ENCODE data around the gene PHC1. TPM values are rescaled to one million over a fixed set of nuclear protein-coding genes. Genes with fewer than 3 reads are reported as not detected.
A peak's percentile ranks its signal among the peaks of the same experiment; 100 is the strongest.

PHC1 gene
- polyA plus RNA-seq, 3 donors from 2014 or later, result 3.7 to 22.0 (median 7.1) TPM

DNA sequence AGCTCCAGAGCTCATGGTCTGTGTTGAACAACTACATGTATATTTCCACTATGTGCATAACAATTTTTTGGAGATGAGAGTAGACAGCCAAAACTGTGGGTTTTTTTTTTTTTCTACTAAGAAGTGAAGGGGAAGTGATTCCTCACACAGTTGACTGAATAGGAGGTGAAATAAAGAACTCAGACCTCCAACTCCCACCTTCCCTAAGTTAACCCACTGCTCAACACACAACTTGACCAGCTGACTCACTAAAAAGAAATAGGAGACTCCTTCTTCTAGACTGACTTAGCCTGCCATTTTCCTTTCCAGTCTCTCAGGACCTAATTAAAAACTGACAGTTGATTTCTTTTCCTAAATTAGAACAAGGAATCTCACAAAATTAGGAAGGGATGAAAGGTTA lies 33.4 kb downstream of the PHC1 start:
- Mint-ChIP-seq H3K9me3 (no peaks in the 10 kb centered on the region), H3K27me3 (ENCODE audit: low read depth in 3 of 3) (peaks cover 0 to 16% (median 2%) of the 10 kb centered on the region in 3 donors), H3K36me3 (peaks cover 0 to 17% (median 12%) of the 10 kb centered on the region in 3 donors), H3K4me1 (peaks cover 48 to 68% of the 10 kb centered on the region in 2 donors), H3K27ac (peak overlapping the region; percentile 38 to 98 (median 90)), H3K4me3 (peak overlapping the region in 4 of 5 donors; percentile 2 to 97 (median 36))
- no peak for DNase-seq

- peak overlapping the region; percentile 89 to 97 (median 92) for H3K4me3 Mint-ChIP-seq
- peaks cover 0 to 3% (median 0%) of the 10 kb centered on the region in 6 donors for H3K9me3 Mint-ChIP-seq
- H3K27me3 Mint-ChIP-seq (ENCODE audit: low read depth in 3 of 3), result peaks cover 0 to 18% (median 2%) of the 10 kb centered on the region in 3 donors
- peaks cover 59 to 72% of the 10 kb centered on the region in 2 donors for H3K4me1 Mint-ChIP-seq
- peak; percentile 15 to 24 (median 18) for DNase-seq
- peaks cover 4 to 9% (median 8%) of the 10 kb centered on the region in 3 donors for H3K36me3 Mint-ChIP-seq
- H3K27ac Mint-ChIP-seq, result peak overlapping the region; percentile 88 to 98 (median 92)
These were observed 34.5 kb downstream of the PHC1 start for GRCh38 chr12:8948701-8949341.

GRCh38 chr12:8949342-8950220 lies 35.3 kb downstream of the PHC1 start, which contains the start of gene M6PR:
TSS of gene M6PR (minus strand) at chr12:8949645. CDS start at chr12:8946404, 3,241 bp downstream.
- Mint-ChIP-seq H3K4me1 (peaks cover 67 to 78% of the 10 kb centered on the region in 2 donors), H3K27me3 (ENCODE audit: low read depth in 3 of 3) (peaks cover 0 to 18% (median 2%) of the 10 kb centered on the region in 3 donors), H3K36me3 (peaks cover 4 to 8% (median 5%) of the 10 kb centered on the region in 3 donors), H3K4me3 (peak within 1 kb of the TSS; percentile 89 to 97 (median 92)), H3K27ac (peak within 1 kb of the TSS; percentile 88 to 98 (median 92)), H3K9me3 (peaks cover 0 to 5% (median 0%) of the 10 kb centered on the region in 6 donors)
- peak; percentile 87 to 90 (median 88) for DNase-seq

- Mint-ChIP-seq H3K4me1 (peaks cover 73 to 82% of the 10 kb centered on the region in 2 donors), H3K4me3 (peak overlapping the region; percentile 89 to 97 (median 92)), H3K27ac (peak overlapping the region; percentile 88 to 98 (median 92)), H3K36me3 (peaks cover 3 to 8% (median 4%) of the 10 kb centered on the region in 3 donors), H3K27me3 (ENCODE audit: low read depth in 3 of 3) (peaks cover 0 to 18% (median 2%) of the 10 kb centered on the region in 3 donors), H3K9me3 (peaks cover 0 to 5% (median 0%) of the 10 kb centered on the region in 6 donors)
- no peak for DNase-seq
These were observed 35.9 kb downstream of the PHC1 start for GRCh38 chr12:8950221-8950527.

DNA sequence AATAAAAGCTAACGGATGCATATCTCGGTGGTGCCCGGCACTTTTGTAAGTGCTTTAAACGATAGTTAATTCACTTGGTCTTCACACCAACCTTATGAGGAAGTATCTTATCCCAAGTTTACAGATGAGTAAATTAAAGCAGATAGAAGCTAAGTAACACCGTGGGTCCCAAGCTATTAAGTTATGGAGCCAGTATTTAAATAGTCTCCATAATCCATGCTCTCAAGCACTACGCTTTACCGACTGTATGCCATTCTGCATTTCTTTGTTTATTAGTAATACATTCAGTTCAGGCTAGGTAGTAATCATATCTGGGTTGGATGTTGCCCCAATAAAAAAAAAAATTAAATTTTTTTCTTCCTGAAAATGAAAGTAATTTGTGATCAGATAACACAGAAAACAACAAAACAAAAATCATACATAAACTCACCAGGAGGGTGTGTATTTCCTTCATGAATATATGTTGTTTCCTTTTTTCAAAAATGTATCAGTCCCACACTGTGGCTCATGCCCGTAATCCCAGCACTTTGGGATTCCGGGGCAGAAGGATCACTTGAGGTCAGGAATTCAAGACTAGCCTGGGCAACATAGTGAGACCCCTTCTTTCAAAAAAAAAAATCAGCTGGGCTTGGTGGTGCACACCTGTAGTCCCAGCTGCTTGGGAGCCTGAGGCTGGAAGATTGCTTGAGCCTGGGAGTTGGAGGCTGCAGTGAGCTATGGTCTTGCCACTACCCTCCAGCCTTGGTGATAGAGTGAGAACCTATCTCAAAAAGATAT lies 36.6 kb downstream of the PHC1 start:
- H3K27me3 Mint-ChIP-seq (ENCODE audit: low read depth in 3 of 3), result peaks cover 0 to 18% (median 2%) of the 10 kb centered on the region in 3 donors
- H3K9me3 Mint-ChIP-seq, result peaks cover 0 to 5% (median 0%) of the 10 kb centered on the region in 6 donors
- peak; percentile 45 to 62 (median 49) for DNase-seq
- peak overlapping the region; percentile 89 to 97 (median 92) for H3K4me3 Mint-ChIP-seq
- H3K4me1 Mint-ChIP-seq, result peaks cover 79 to 88% of the 10 kb centered on the region in 2 donors
- H3K27ac Mint-ChIP-seq, result peak overlapping the region; percentile 88 to 98 (median 92)
- H3K36me3 Mint-ChIP-seq, result peaks cover 0 to 5% (median 4%) of the 10 kb centered on the region in 3 donors

GRCh38 chr12:8951744-8952143 lies 37.4 kb downstream of the PHC1 start:
- H3K4me1 Mint-ChIP-seq, result peaks cover 81 to 87% of the 10 kb centered on the region in 2 donors
- H3K27me3 Mint-ChIP-seq (ENCODE audit: low read depth in 3 of 3), result peaks cover 0 to 18% (median 2%) of the 10 kb centered on the region in 3 donors
- peak overlapping the region; percentile 89 to 98 (median 92) for H3K27ac Mint-ChIP-seq
- peaks cover 0 to 4% (median 0%) of the 10 kb centered on the region in 3 donors for H3K36me3 Mint-ChIP-seq
- H3K4me3 Mint-ChIP-seq, result peak overlapping the region; percentile 89 to 97 (median 92)
- DNase-seq, result peak; percentile 64 to 68 (median 65)
- peaks cover 0 to 5% (median 0%) of the 10 kb centered on the region in 6 donors for H3K9me3 Mint-ChIP-seq

DNA sequence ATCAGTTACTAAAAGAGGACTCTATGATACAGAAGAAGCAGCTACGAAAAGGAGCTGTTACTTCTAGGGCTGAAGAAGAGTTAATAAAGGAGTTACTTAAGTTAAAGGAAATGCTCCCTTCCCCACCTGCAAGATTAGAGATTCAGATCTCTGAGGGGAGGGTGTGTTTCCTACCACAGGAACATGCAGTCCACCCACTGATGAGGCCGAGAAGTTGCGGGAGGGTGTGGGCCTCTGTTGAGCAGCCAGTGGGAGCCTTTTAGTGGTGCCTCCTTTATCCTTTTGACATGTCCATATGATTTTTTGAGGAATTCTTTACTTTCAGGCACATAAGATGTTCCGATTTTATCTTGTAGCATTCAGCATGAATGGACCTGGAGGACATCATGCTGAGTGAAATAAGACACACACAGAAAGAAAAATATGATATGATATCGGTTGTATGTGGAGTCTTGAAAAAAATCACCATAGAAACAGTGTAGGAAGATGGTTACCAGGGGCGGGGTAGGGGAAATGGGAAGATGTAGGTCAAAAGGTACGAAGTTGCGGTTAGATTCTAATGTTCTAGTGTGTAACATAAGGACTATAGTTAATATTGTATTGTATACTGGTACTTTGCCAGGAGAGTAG lies 39.6 kb downstream of the PHC1 start:
- DNase-seq, result peak; percentile 55 to 68 (median 63)
- peaks cover 0 to 16% (median 2%) of the 10 kb centered on the region in 3 donors for H3K27me3 Mint-ChIP-seq (ENCODE audit: low read depth in 3 of 3)

GRCh38 chr12:8956073-8956472 lies 41.8 kb downstream of the PHC1 start:
- DNase-seq, result no peak
- Mint-ChIP-seq H3K4me3 (peak overlapping the region in 2 of 5 donors; percentile 23 to 36), H3K9me3 (peaks cover 0 to 5% (median 0%) of the 10 kb centered on the region in 6 donors), H3K4me1 (peaks cover 86 to 97% of the 10 kb centered on the region in 2 donors), H3K27me3 (ENCODE audit: low read depth in 3 of 3) (peaks cover 0 to 7% (median 2%) of the 10 kb centered on the region in 3 donors), H3K36me3 (peaks cover 10 to 22% (median 18%) of the 10 kb centered on the region in 3 donors), H3K27ac (peak overlapping the region; percentile 10 to 92 (median 60))

More for the DNA sequence above, 39.6 kb downstream of the PHC1 start:
- H3K4me3 Mint-ChIP-seq, result peak overlapping the region; percentile 66 to 97 (median 91)
- peaks cover 0 to 5% (median 0%) of the 10 kb centered on the region in 6 donors for H3K9me3 Mint-ChIP-seq
- H3K27ac Mint-ChIP-seq, result peak overlapping the region; percentile 89 to 98 (median 92)
- H3K36me3 Mint-ChIP-seq, result peaks cover 0 to 11% (median 2%) of the 10 kb centered on the region in 3 donors
- H3K4me1 Mint-ChIP-seq, result peaks cover 81 to 87% of the 10 kb centered on the region in 2 donors

- peaks cover 81 to 90% of the 10 kb centered on the region in 2 donors for H3K4me1 Mint-ChIP-seq
These were observed 42.5 kb downstream of the PHC1 start for GRCh38 chr12:8956772-8957171.

GRCh38 chr12:8957561-8957960 lies 43.3 kb downstream of the PHC1 start:
- H3K4me3 Mint-ChIP-seq, result peak overlapping the region in 3 of 5 donors; percentile 18 to 29 (median 22)
- H3K4me1 Mint-ChIP-seq, result peaks cover 75 to 90% of the 10 kb centered on the region in 2 donors
- H3K27ac Mint-ChIP-seq, result peak overlapping the region; percentile 34 to 93 (median 82)
- H3K36me3 Mint-ChIP-seq, result peaks cover 15 to 29% (median 26%) of the 10 kb centered on the region in 3 donors
- DNase-seq, result no peak
- H3K27me3 Mint-ChIP-seq (ENCODE audit: low read depth in 3 of 3), result peaks cover 0 to 2% (median 2%) of the 10 kb centered on the region in 3 donors
- H3K9me3 Mint-ChIP-seq, result peaks cover 0 to 5% (median 0%) of the 10 kb centered on the region in 6 donors

More at GRCh38 chr12:8956772-8957171, 42.5 kb downstream of the PHC1 start:
- no peak for DNase-seq
- H3K36me3 Mint-ChIP-seq, result peaks cover 10 to 22% (median 22%) of the 10 kb centered on the region in 3 donors
- H3K4me3 Mint-ChIP-seq, result peak overlapping the region in 4 of 5 donors; percentile 17 to 56 (median 26)
- H3K27me3 Mint-ChIP-seq (ENCODE audit: low read depth in 3 of 3), result peaks cover 0 to 2% (median 2%) of the 10 kb centered on the region in 3 donors
- peak overlapping the region; percentile 34 to 93 (median 82) for H3K27ac Mint-ChIP-seq
- H3K9me3 Mint-ChIP-seq, result peaks cover 0 to 5% (median 0%) of the 10 kb centered on the region in 6 donors

DNA sequence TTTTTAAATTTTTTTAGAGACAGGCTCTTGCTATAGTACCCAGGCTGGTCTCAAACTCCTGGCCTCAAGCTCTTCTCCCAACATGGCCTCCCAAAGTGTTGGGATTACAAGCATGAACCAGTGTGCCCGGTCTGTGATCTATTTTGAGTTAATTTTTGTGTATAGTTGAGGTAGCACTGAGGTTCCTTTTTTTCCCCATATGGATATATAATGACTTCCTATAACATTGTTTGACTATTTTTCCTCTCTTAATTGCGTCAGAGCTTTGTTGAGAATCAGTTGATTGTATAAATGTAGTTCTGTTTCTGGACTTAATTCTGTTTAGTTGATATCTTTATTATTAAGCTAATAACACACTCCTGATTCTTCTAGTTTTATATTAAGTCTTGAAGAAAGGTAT lies 43.8 kb downstream of the PHC1 start:
- H3K9me3 Mint-ChIP-seq, result peaks cover 0 to 5% (median 0%) of the 10 kb centered on the region in 6 donors
- peaks cover 0 to 2% (median 2%) of the 10 kb centered on the region in 3 donors for H3K27me3 Mint-ChIP-seq (ENCODE audit: low read depth in 3 of 3)
- no peak overlapping the region for H3K4me3 Mint-ChIP-seq
- peaks cover 70 to 90% of the 10 kb centered on the region in 2 donors for H3K4me1 Mint-ChIP-seq
- H3K27ac Mint-ChIP-seq, result peak overlapping the region in 5 of 6 donors; percentile 0 to 72 (median 40)
- peaks cover 15 to 32% (median 23%) of the 10 kb centered on the region in 3 donors for H3K36me3 Mint-ChIP-seq
- no peak for DNase-seq

GRCh38 chr12:8960176-8960575 lies 45.9 kb downstream of the PHC1 start:
- H3K9me3 Mint-ChIP-seq, result peaks cover 0 to 9% (median 1%) of the 10 kb centered on the region in 6 donors
- peaks cover 15 to 43% (median 29%) of the 10 kb centered on the region in 3 donors for H3K36me3 Mint-ChIP-seq
- peak overlapping the region in 5 of 6 donors; percentile 1 to 79 (median 24) for H3K27ac Mint-ChIP-seq
- peaks cover 60 to 90% of the 10 kb centered on the region in 2 donors for H3K4me1 Mint-ChIP-seq
- DNase-seq, result no peak
- peaks cover 0 to 2% (median 0%) of the 10 kb centered on the region in 3 donors for H3K27me3 Mint-ChIP-seq (ENCODE audit: low read depth in 3 of 3)
- H3K4me3 Mint-ChIP-seq, result peak overlapping the region in 1 of 5 donors; percentile 6
